HG03378 (cell line): ENCODE measurements around the gene KANSL1.
A peak's percentile ranks its signal among the peaks of the same experiment; 100 is the strongest.
"Not testable (repeated sequence)": the region's sequence is repeated elsewhere in the genome, so short reads cannot be mapped to it uniquely, and the experiment has no call there.

Source experiments
- ATAC-seq: cut with Tn5 transposase; IDR thresholded peaks from one replicate; pipeline ENCODE4 v1.9.1; 2021; ENCODE audit warnings: mild to moderate bottlenecking, moderate library complexity; ENCODE audit not compliant: unreplicated experiment

The KANSL1 gene

GRCh38 chr17:46193151-46193625 lies at the start of gene KANSL1:
Gene KANSL1 (minus strand): TSS chr17:46193429. CDS start chr17:46172143, 21,286 bp downstream.
- ATAC-seq: peak; percentile 33

- not testable (repeated sequence) for ATAC-seq
Observed at GRCh38 chr17:46231359-46231758, 38.1 kb upstream of the KANSL1 start.

- peak; percentile 95 for ATAC-seq
Observed at GRCh38 chr17:46225274-46225794, 32.1 kb upstream of the KANSL1 start.

- ATAC-seq: peak; percentile 17
Observed at GRCh38 chr17:46224864-46225263, 31.6 kb upstream of the KANSL1 start.

DNA sequence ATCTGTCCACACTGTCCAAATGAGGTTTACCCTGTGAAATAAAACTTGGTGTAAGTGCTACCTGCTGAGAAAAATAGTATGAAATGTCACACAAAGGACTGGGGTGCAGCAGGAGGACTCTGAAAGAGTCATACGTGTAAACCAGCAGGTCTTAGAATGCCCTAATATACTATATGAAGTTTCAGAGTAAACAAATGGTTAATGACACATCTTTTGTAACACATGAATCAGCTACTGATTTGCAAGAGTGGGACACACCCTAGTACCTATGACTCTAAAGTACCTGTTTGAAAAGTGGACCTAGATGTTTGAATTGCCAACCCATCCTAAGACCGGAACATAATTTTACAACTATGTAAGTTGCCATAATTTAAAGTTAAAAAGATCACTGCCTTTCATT lies 29.8 kb upstream of the KANSL1 start:
- ATAC-seq: not testable (repeated sequence)

DNA sequence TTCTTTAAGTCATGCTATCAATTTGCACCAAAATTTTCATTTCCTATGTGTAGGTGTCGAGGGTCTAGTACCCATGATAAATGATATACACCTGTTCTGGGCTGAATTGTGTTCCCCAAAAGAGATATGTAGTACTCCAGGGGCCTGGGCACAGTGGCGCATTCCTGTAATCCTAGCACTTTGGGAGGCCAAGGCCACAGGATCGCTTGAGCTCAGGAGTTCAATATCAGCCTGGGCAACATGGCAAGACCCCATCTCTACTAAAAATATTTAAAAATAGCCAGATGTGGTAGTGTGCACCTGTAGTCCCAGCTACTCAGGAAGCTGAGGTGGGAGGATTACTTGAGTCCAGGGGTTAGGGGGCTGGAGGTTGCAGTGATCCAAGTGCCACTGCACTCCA lies 23.5 kb upstream of the KANSL1 start:
- no peak for ATAC-seq

DNA sequence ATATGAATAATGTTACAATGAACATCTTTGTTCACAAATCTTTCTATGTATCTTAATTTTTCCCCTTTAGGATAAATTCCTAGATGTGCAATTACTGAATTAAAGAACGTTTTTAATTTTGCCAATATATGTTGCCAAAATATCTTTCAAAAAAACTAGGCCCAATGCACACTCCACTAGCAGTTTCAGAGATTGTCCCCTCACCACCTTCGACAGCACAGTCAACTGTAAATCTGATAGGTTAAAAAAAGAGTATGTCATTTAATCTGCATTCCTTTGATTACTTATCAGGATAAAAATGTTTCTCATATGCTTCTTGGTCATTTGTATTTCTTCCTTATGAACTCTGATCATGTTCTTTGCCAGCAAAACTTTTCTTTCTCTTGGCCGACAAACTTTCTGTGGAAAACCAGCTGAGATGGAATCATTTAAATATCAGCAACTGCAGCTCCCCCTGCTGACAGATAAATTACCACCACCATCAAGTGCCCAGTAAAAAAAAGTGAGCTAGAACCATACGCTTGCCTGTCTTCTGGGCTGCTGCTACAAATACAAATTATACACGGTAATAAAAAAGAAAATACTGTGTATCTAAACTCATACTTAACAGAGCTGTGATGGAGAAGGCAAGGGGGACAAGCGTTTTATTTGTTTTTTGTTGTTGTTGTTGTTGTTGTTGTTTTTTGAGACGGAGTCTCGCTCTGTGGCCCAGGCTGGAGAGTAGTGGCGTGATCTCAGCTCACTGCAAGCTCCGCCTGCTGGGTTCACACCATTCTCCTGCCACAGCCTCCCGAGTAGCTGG lies 19.6 kb upstream of the KANSL1 start:
- no peak for ATAC-seq

GRCh38 chr17:46208997-46209396 lies 15.8 kb upstream of the KANSL1 start:
- no peak for ATAC-seq

DNA sequence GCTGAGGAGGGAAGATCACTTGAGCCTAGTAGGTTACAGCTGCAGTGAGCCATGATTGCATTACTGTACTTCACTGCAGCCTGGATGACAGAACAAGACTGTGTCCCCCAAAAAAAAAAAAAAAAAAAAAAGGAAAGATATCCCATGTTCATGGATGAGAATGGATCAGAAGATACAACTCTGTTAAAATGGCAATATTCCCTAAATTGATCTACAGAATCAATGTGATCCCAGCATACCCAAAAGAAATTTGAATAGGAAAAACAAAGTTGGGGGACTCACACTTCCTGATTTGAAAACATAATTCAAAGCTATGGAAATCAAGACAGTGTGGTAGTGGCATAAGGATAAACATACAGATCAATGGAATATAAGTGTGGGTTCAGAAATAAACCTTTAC lies 12.7 kb upstream of the KANSL1 start:
- no peak for ATAC-seq

DNA sequence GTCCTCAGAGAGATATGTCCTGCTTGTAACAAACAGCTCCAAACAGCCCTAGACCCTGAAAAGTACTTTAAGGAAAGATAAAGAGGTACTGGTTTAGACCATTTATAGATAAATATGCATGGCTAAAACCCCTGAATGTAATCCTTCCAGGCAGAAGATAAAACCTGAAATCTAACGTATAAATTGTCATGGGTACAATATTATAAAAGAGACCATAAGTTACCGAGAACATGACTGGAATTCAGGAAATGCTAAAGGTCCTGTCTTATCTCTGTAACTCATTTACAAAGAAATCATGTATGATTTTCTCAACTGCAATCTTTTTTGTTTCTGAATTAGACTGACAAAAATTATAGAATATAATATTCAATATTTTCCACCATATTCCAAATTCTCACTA lies 9.2 kb upstream of the KANSL1 start:
- ATAC-seq: no peak

DNA sequence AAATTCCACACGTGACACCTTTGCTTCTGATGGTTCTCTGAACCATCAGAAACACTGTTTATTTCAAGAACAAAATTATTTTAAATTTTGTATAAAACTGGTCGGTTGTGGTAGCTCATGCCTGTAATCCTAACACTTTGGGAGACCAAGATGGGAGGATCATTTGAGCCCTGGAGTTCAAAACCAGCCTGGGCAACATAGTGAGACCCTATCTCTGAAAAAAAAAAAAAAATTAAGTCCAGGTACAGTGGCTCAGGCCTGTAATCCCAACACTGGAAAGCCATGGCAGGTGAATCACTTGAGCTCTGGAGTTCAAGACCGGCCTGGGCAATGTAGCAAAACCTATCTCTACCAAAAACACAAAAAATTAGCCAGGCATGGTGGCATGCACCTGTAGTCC lies 8.3 kb upstream of the KANSL1 start:
- no peak for ATAC-seq

GRCh38 chr17:46200197-46200596 lies 7.0 kb upstream of the KANSL1 start:
- ATAC-seq: no peak

- no peak for ATAC-seq
Observed at GRCh38 chr17:46199379-46199778, 6.2 kb upstream of the KANSL1 start.

DNA sequence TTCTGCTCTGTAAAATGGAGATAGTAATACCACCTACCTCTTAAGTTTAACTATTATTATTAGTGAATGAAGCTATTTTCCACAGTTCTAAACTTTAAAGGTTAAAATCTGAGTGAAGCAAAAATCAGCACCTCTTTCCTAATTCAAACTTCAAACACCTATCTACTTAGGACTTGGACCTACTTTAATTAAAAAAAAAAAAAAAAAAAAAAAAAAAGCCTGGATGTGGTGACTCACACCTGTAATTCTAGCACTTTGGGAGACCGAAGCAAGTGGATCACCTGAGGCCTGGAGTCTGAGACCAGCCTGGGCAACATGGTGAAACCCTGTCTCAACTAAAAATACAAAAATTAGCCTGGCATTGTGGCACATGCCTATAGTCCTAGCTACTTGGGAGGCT lies 5.0 kb upstream of the KANSL1 start:
- no peak for ATAC-seq

DNA sequence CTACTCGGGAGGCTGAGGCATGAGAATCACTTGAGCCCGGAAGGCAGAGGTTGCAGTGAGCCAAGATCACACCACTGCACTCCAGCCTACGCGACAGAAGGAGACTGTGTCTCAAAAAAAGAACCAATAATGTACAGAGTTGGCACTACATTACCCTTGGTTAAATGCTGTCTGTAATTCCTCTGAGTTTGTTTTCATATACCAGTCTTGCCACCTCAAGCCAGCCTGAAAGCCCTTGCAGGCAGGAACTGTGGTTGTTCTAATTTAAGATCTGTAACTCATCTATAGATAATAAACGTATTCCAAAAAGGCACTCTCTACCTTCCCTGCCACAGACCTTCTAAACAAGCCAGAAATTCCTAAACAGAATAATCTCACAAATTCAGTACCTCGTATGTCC lies 4.3 kb upstream of the KANSL1 start:
- no peak for ATAC-seq

DNA sequence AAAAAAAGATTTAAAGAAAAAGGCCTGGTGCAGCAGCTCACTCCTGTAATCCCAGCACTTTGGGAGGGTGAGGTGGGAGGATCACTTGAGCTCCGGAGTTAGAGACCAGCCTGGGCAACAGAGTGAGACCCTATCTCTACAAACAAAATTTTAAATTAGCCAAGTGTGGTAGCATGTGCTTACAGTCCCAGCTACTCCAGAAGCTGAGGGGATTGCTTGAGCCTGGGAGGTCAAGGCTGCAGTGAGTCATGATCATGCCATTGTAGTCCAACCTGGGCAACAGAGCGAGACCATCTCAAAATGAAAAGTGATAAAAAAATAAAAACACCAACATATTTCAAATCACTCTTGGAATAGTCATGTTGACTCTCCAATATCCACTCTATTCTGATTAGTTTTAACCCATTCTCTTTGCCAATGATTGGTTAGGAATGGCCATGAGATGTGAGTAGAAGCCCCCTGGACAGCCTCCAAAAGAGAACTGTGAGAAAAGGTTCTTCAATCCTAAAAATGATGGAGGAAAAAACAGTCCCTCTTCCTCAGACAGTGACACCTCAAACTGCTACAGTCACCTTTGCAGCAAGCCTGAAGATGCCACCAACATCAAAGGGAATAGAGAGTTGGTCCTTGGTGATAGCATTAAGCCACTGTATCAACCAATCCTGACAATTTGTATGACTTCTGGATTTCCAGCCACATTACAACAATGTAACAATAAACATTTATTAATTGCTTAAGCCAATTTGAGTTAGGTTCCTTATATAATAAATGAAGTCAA lies 2.9 kb upstream of the KANSL1 start:
- ATAC-seq: no peak

DNA sequence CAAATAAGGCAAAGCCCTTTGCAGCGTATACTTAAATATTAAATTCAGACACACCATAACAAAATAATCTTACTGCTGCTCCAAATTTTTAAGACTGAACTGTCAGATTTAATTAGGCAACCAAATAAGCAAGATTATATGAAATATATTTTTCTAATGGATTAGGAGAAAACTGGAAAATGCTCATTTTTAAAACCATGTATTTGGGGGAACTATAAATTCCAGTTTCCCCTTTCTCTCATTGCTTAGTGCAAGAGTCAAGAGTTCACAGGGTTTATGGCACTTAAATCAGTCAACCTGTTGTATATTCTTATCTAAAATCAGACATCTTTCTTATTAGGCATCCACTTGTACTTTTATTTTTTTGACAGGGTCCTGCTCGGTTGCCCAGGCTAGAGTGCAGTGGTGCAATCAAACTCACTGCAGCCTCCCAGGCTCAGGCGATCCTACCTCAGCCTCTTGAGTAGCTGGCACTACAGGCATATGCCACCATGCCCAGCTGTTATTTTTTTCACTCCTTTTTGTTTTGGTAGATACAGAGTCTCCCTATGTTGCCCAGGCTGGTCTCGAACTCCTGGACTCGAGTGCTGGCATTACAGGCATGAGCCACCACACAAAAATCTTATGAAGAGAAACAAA lies 2.1 kb upstream of the KANSL1 start:
- no peak for ATAC-seq

DNA sequence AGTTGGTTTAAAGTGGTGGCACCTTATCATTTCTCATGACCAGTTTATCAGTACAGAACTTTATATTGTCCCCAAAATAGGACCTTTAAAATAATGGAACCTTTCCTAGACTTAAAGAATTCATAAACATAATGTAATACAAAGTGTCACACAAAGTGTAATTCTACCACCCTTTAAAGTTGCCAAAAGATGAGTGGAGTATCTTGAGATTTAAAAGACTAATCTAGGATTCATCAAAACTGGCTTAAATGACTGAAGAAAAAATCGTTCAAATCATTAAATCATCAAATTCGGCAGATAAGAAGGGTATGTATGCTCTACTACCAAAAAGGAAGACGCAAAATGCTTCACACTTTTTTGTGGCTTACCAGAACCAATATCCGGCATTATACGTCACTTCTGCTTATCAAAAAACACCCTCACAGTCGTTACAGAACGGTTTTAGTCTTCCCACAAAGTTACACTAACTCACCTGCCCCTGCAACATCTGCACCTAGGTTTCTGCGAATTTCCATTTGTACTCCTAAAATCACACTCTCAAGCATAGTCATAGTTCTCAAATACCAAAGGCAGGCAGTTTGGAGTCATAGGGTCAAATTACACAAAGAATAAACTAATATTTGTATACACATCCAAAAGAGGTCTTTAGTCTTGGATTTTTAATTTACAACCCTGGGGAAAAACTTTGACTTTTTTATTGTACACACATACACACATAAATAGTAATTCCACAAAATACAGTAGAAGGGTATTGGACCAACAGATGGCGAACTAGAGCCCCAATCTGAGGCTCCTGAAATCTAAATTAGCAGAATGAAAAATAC lies 1.4 kb upstream of the KANSL1 start:
- ATAC-seq: no peak

DNA sequence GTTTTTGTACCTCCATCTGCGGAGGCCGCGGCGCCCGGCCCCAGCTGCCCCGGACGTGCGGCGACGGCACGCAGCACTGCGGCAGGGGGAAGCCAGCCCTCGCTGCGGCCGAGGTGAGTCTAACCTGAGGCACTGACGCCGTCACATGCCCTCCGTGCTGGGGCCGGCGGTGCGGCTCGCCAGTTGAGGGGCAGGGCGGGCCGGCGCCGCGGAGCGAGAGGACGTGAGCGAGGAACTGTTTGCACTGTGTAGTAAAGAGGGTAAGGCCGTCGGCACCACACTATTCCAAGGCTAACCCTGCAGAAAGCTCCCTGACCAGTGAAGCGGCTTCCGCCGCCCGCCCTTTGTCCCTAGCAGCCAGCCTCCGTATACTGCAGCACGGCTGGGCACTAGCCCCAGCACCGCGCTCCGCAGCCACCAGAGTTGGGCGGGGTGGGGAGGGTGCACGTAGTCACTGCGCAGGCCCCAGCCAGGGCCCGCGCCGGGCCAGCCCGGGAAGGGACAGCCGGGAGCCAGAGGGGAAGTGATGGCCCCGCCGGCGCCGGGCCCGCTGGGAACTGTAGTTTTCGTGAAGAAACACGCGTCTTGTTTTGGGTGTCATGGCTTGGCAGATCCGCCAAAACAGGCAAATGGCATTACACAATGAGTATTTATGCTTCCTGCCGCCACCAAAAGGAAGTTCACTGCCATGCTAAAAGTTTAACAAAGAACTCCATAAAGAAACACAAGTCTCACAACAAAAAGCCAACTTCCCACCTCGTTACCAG lies 580 bp upstream of the KANSL1 start:
- peak; percentile 50 for ATAC-seq
